Measurements from ENCODE around the gene FCER1A. TPM values are rescaled to one million over a fixed set of nuclear protein-coding genes. Genes with fewer than 3 reads are reported as not detected.
"Not testable (repeated sequence)": the region's sequence is repeated elsewhere in the genome, so short reads cannot be mapped to it uniquely, and the experiment has no call there.

The FCER1A gene
- polyA plus RNA-seq, 1 donor: 0.28 TPM

- no peak overlapping the region for H3K4me3 ChIP-seq (ENCODE audit: low read length)
- no peaks in the 10 kb centered on the region for H3K36me3 ChIP-seq (ENCODE audit: control insufficient read depth, insufficient read depth, low read length)
- peak in 1 of 2 donors; percentile 24 for DNase-seq
- WGBS (ENCODE audit: insufficient coverage, low lambda C conversion rate): no CpG with 5 or more reads among the region's 4 CpGs
- H3K27ac ChIP-seq (ENCODE audit: low read length): no peak overlapping the region
- H3K9me3 ChIP-seq (ENCODE audit: control insufficient read depth, low read depth, low read length): no peaks in the 10 kb centered on the region
- H3K4me1 ChIP-seq (ENCODE audit: control insufficient read depth, insufficient read depth, low read length): peaks cover 3% of the 10 kb centered on the region
- no peaks in the 10 kb centered on the region for H3K27me3 ChIP-seq (ENCODE audit: control insufficient read depth, insufficient read depth, low read length)
Observed at GRCh38 chr1:159342761-159343425, 40.8 kb downstream of the FCER1A start.

- H3K27me3 ChIP-seq (ENCODE audit: control insufficient read depth, insufficient read depth, low read length); H3K4me1 ChIP-seq (ENCODE audit: control insufficient read depth, insufficient read depth, low read length); H3K9me3 ChIP-seq (ENCODE audit: control insufficient read depth, low read depth, low read length); H3K27ac ChIP-seq (ENCODE audit: low read length); DNase-seq; H3K36me3 ChIP-seq (ENCODE audit: control insufficient read depth, insufficient read depth, low read length); H3K4me3 ChIP-seq (ENCODE audit: low read length): not testable (repeated sequence)
- WGBS (ENCODE audit: insufficient coverage, low lambda C conversion rate): no CpG with 5 or more reads among the region's 3 CpGs
Observed at GRCh38 chr1:159349374-159349773, 47.2 kb downstream of the FCER1A start.

- H3K27me3 ChIP-seq (ENCODE audit: control insufficient read depth, insufficient read depth, low read length): no peaks in the 10 kb centered on the region
- WGBS (ENCODE audit: insufficient coverage, low lambda C conversion rate): no CpG with 5 or more reads among the region's 2 CpGs
- no peaks in the 10 kb centered on the region for H3K9me3 ChIP-seq (ENCODE audit: control insufficient read depth, low read depth, low read length)
- no peaks in the 10 kb centered on the region for H3K36me3 ChIP-seq (ENCODE audit: control insufficient read depth, insufficient read depth, low read length)
- DNase-seq: no peak
- H3K27ac ChIP-seq (ENCODE audit: low read length): no peak overlapping the region
- no peak overlapping the region for H3K4me3 ChIP-seq (ENCODE audit: low read length)
- H3K4me1 ChIP-seq (ENCODE audit: control insufficient read depth, insufficient read depth, low read length): no peaks in the 10 kb centered on the region
Observed at GRCh38 chr1:159352436-159352835, 50.3 kb downstream of the FCER1A start.

Other genes with a start within 250 kb of the FCER1A start
- 0.93 TPM for gene AIM2, start 225.6 kb upstream of the FCER1A start, polyA plus RNA-seq
- gene CADM3, start 130.7 kb upstream of the FCER1A start, polyA plus RNA-seq: 14.5 TPM
- 3.2 TPM for gene ACKR1, start 97.5 kb upstream of the FCER1A start, polyA plus RNA-seq
- not detected for gene OR10J4, start 129.9 kb downstream of the FCER1A start, polyA plus RNA-seq
- not detected for gene OR10J1, start 137.4 kb downstream of the FCER1A start, polyA plus RNA-seq
- gene OR10J5, start 233.7 kb downstream of the FCER1A start, polyA plus RNA-seq: 0.07 TPM

All from large intestine (tissue), 3 donors.